Inflammatory macrophage (primary cell): ENCODE measurements around the gene MT1HL1.
"Not testable (repeated sequence)": the region's sequence is repeated elsewhere in the genome, so short reads cannot be mapped to it uniquely, and the experiment has no call there.

ENCODE experiments used
- DNase-seq, 2 donors: peaks; one replicate each; pipeline ENCODE4 v3.0.0-alpha.2; 2020 to 2022

MT1HL1 gene

DNA sequence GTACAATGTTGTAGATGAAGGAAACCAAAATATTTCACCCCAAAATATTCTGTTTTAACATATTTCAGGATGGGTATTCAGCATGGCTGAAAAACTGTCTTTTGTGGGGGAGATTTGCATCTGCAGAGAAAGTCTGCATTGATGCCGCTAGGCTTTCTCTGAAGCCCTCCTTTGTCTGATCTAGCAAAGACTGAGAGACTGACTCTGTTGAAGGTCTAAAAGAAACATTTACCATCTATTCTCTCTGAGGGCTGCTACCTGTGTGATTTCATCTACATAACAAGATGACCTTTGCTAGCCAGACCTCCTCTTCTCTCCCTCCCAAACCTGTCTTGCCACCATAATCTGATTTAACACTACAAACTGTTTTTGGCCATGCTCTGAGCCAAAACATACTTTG is 12.4 kb upstream of the MT1HL1 start:
- DNase-seq, result no peak

DNA sequence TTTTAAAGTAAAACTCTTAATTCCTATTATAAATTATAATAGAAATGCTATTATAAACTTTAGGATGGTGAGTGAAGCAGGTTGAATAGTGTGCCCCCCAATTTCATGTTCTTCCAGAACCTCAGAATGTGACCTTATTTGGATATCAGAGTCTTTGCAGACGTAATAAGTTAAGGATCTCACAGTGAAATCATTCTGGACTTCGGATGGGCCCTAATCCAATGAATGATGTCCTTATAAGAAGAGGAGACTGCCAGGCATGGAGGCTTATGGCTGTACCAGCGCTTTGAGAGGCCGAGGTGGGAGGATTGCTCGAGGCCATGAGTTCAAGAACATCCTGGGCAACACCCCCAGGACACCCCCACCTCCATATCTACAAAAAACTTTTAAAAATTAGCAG is 9.4 kb upstream of the MT1HL1 start:
- no peak for DNase-seq

DNA sequence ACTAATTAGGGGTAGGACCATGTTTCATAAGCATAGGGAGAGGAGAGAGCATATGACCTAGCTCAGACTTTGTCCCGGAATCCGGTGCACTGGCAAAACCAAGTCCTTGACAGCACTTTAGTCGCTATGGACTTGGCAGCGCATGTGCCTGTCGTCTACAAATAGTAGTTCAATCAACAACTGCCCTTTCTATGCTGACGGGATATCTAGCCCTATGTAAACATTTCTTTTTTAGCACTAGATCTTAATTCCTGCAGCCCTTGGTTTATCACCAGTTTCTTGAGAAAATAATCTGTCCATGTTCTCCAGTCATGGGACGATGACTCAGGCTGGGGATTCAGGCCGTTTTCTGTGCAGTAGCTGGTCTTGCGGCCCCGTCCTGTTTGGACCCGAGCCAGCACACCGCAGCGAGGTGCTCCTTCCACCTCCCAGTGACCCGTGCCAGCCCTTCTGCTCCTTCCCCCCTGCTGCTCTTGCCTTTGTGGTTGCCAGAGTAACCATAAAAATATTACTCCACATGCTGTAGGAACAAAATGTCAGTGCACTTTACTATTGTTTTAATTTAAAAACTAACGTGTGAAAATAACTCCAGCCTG is 8.6 kb upstream of the MT1HL1 start:
- DNase-seq, result no peak

DNA sequence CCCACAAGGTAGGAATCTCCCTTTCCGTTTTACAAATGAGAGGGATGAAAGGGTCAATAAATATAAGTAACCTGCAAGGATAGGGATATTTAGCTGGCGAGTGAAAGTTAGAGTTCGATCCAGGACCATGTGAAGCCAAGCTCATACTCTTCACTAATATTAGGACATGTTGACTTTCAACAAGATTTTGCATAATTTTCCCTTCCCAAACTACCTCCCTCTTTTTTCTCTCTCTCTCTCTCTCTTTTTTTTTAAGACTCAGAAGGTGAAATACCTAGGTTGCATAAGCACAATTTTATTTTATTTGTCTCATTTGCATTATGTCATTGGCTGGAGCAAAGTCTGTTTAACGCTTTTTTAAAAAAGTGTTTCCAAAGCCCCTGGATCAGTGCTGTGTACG is 8.1 kb upstream of the MT1HL1 start:
- no peak for DNase-seq

DNA sequence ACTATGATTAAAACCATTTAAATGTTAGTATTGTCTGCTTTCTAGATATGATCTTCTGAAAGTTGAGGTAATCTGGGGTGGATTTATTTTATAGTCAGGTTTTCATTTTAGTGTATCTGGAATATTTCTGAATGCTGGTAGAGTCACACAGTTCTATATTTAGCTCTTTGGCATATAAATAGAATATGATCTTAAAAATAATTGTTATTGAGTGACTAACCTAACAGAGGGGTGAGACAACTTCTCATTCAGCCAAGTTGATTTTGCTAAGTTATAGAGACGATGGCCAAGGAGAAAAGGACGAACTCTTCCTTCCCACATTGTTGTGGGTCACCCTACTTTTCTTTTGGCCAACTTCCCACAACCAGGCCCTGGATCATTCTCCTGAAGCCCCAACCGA is 7.2 kb upstream of the MT1HL1 start:
- DNase-seq, result no peak

DNA sequence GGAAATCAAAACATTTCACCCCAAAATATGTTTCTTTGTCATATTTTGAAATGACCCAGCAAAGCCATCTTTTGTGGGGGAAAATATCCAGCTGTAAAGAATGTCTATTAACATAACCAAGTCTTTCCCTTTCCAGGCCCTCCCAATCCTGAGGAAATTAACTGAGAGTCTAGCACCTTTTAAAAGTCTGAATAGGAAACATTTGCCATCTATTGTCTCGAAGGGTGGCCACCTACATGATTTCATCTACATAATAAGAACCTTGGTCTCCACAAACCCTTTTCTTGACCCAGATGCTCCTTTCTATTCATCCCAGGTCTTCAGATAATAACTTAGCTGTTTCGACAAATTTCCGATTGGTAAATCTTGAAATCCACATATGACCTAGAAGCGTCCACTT is 5.4 kb upstream of the MT1HL1 start:
- no peak for DNase-seq

DNA sequence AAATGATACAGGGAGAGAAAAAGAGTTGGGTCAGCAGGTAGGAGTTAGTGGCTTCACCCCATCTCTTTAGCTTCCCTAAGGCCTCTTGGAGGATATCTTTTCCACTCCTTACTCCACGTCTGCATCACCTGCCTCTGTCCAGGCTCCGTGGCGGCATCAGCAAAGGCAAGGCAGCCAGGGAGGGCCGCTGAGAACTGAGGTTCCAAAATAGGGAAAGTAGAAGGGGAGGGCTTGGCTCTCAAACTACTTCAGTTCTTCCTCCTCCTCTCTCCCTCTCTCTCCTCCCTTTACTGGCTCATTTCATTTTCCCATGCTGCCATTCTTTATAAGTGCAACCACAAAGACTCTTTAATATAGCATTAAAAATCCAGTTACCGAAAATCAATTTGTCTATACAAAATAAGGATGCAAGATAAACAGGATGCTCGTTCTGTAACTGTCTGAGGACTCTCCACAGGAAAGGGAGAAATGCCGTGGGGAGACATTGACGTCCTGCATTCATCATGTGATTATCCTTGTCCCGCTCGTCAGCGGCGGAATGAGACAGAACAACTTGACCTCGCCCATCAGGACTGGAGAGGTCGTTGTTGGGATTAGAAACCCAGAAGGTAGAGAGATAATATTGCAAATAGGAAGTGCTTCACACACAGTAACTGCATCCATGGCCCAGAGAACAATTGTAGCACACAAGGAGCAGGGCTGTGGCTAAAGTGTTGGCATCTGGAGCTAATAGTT is 3.1 kb upstream of the MT1HL1 start:
- DNase-seq, result no peak

DNA sequence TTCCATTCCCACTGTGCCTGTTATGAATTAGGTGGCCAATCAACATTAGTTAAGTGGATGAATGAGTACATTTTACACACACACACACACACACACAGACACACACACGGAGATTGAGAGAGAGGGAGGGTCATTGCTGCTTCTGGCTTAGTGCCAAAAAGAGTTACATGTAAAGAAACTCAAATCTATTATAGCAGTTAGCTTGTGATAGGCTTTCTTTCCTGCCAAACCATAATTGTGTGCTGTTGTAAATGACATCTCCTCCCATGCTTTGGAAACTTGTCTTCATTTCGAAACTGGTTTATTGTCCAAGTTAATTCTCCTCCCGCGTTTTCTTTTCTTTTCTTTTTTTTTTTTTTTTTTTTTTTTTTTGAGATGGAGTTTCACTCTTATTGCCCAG is 1.4 kb upstream of the MT1HL1 start:
- DNase-seq, result no peak

DNA sequence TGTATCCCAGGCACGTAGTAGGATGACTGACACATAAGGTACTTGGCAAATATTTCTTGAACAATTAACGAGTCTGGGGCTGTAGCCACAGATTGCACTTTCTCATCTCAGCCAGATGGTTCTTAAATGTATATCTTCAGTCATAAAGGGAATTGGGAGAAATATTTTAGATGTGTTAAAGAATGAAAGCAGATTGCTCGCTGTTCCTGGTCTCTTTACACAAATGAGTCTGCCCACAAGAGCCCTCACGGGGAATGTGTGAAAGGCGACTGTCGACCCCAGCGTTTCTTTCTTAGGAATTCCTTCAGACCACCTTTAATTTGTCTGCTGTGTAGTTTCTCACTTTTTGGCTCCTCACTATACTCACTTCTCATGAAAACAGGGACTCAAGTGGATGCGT is 725 bp downstream of the MT1HL1 start:
- no peak for DNase-seq

DNA sequence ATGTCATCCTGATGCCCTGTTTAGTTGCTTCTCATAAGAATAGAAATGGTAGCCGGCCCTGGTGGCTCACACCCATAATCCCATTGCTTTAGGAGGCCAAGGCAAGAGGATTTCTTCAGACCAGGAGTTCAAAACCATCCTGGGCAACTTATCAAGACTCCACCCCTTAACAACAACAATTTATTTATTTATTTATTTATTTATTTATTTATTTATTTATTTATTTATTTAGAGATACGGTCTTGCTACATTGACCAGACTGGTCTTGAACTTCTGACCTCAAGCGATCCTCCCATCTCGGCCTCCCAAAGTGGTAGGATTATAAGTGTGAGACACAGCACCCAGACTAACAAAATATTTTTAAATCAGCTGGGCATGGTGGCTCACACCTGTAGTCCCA is 4.0 kb downstream of the MT1HL1 start:
- DNase-seq, result no peak

DNA sequence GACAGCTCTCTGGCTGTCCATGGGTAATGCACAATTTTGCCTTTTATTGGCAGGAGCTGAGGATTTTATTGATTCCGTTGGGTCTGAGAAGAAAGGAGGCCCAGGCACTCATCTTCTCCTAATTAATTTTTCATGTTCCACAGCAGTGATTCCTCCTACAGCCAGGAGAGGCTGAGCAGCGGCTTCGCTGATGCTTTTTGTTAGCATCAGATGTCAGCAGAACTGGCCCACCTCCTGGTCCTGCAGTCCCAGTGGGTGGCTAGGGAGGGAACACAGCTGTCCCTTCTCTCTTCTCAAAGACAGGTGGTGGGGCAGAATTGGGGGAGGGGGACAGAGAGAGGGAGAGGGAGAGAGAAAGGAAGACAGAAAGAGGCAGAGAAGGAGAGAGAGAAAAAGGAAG is 5.7 kb downstream of the MT1HL1 start:
- no peak for DNase-seq

DNA sequence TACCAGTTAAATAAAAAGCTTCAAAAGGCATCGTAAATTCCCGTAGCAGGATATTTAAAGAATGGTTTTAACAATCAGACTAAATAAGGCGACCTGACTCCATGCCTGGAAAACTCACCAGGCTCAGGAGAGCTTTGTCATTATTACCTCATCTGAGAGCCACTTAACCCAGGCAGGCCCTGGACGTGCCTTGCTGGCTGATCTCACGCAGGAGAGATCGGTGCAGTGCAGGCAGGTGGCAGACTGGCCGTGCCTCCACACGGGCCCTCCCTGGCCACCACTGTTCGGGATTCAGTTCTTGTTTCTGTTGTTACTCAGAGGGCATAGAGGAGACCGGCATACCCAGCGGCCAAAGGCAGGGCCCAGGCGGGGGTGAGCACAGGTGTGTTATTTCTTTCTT is 6.4 kb downstream of the MT1HL1 start:
- no peak for DNase-seq

DNA sequence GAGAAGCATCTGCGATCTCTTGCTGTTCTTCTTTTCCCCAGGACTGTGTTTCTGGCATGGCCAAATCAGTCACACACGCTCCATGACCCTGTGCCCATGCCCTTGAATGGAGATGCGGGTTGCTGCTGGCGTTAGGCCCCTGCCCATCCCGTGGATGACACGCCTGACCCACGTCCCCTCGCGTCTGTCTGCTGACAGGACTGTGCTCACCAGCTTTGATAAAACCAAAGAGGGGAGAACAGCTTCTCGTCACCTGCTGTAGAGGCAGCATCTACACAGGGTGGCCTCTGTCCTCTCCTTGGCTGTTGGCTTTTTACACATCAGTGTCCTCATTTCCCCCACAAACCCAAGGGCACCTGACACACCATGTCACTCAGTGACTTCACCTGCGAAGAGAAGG is 6.9 kb downstream of the MT1HL1 start:
- no peak for DNase-seq

DNA sequence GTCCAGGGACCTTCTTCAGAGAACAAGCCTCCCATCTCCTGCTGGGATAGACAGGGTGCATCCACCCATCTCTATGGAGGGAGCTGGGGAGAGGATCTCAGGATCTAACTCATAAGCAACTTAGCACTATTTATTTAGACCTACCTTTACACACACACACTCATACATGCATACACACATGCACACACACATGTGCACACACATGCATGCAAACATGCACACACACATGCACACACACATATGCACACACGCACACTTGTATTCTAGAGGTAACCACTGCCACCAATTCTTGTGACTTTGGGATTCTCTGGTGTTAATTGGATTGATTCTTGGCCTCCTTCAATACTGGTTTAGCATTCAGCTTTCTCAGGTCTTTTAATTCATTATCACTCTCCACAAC is 9.8 kb downstream of the MT1HL1 start:
- no peak for DNase-seq

DNA sequence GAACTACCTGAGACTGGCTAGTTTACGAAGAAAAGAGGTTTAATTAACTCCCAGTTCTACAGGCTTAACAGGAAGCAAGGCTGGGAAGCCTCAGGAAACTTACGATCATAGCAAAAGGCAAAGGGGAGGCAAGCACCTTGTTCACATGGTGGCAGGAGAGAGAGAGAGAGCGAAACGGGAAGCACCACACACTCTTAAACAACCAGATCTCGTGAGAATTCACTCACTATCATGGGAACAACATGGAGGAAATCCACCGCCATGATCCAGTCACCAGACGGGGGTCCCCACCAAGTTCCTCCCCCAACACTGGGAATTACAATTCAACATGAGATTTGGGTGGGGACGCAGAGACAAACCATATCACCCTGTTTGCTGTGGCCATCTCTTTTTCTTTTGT is 11.8 kb downstream of the MT1HL1 start:
- DNase-seq, result no peak

DNA sequence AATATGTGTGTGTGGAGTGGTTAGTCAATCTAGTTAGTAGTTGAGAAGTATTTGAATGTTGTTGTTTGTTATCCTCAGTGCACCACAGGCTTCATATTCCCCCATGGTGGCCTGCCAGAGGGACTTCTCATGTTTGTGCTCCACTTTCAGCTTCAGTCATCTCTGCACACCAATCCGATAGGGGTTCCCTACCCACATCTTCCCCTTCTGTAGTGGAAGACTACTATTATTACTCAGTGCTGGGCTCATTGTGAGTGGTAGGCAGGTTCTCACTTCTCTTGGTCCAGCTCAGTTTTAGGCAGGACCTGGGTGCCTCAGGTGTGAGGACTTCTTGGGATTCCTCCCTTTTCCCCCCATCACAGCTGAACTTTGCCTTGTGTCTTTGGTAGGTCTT is 14.2 kb downstream of the MT1HL1 start:
- DNase-seq, result no peak

DNA sequence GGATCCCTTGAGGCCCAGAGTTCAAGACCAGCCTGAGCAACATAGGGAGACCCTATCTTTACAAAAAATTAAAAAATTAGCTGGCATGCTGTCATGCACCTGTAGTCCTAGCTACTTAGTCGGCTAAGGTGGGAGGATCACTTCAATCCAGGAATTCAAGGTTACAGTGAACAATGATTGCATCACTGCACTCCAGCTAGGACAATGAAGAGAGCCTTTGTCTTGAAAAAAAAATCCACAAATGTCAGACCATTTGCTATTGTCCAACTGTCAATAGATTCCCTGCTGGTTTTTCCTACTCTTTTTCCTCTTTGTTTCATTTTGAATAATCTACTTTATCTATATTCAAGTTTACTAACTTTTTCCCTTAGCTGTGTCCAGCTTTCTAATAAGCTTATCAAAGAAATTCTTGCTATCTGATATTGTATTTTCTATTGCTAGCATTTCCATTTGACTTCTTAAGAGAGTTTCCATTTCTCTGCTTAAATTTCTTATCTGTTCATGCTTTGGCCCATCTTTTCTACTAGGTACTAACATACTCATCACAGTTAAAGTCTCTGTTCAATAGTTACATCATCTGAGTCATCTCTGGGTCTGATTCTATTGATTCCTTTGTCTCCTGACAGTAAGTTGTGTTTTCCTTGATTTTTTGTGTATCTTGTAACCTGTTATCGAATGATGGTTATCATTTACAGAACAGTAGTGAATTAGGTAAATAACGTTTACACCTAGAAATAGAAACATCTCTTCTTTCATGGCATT is 14.8 kb downstream of the MT1HL1 start:
- no peak for DNase-seq

DNA sequence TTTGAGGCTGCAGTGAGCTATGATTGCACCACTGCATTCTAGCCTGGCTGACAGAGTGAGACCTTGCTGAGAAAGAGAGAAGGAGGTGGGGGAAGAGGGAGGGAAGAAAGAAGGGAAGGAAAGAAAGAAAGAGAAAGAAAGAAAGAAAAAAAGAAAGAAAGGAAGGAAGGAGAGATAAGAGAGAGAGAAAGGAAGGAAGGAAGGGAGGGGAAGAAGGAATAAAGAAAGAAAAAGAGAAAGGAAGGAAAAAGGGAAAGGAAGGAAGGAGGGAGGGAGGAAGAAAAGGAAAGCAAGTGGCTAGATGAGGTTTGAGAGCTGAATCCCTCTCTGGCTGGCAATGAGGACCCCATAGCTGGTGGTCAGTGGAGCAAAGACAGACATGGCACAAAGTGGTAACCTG is 20.4 kb downstream of the MT1HL1 start:
- no peak for DNase-seq

DNA sequence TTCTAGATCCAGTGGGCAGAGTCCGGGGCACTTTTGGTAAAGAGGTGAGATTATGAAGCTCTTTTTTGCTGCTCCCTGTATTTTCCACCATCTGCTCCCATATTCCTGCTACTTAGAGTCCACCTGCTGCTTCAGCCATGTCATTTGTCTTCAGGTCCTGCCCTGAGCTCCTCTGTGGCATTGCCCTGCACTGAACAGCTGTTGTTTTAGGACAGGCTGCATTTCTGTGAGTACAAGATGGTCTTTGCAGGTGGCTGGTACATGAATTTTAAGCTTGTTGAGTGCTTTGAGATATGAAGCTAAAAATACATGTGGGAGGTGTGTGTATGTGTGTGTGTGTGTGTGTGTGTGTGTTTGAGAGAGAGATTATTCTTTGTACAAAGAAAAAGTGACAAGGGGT is 21.9 kb downstream of the MT1HL1 start:
- no peak for DNase-seq

DNA sequence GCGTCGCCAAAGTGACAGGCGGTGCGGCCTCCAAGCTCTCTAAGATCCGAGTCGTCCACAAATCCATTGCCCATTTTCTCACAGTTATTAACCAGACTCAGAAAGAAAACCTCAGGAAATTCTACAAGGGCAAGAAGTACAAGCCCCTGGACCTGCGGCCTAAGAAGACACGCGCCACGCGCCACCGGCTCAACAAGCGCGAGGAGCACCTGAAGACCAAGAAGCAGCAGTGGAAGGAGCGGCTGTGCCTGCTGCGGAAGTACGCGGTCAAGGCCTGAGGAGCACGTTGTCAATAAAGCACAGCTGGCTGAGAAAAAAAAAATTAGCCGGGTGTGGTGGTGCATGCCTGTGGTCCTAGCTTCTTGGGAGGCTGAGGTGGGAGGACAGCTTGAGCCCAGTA is 22.8 kb downstream of the MT1HL1 start:
- not testable (repeated sequence) for DNase-seq

DNA sequence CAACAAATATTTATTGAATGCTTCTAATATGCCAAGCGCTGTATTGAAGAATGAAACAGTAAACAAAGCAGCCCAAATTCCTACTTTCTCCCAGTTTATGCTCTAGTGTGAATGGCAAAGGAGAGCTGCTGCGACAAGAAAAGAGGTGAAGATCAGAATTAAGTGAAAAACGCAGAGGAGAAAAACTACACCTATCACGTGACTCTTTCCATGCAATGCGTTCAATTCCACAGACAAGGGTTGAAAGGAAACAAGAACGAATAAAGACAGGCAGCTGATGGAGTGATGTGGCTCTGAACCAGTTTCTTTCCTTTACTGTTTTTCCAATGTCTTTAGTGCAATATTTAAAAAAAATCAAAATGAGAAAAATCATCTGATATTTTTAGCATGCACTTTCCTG is 23.6 kb downstream of the MT1HL1 start:
- no peak for DNase-seq

DNA sequence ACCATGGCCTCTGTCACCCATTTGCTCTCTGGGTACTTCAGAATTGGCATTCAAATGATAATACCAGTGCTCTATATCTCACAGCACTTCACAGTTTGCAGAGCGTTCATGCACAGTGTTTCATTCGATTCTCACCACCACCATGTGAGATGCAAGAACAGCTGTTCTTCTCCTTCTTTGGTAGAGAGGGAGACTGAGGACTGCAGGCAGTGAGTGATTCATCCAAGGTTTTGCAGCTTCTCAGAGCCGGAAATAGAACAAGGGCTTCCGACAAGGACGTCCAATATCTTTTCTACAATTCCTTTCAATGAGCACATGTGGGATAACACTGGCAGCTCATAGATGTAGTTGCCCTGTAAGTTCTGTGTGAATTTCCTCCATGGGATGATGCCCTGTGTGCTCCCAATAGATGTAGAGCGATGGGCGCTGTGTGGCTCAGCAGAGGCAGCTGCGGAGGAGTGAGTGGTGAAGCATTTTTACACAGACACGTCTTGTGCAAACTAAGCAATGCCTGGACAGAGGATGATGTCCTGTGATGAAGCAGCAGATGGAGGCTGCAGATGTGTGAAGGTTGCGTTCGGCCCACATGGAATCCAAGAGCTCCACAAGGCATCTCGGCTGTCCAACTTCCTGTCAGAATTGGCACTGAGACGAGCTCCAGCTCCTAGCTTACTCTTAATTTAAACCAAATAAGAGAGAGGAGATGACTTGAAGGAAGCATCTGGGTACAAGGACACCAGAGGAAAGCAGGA is 24.9 kb downstream of the MT1HL1 start:
- DNase-seq, result no peak

DNA sequence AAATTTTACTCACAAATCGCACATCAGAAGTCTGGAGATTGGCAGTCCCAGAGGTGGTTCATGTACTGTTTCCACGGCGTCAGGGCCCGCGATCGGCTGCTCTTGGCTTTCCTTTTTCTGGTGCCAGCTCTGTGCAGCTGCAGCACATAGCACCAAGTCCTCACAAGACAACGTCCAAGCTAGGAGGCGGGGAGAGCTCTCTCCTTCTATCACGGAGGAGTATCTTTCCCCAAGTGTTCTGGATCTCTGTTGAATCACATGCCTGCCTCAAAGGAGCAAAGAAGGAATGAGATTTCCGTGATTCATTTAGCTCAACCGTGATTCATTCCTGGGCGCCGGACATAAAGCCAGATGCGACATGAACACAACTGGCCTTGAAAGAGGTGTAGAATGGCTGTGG is 25.5 kb downstream of the MT1HL1 start:
- no peak for DNase-seq

DNA sequence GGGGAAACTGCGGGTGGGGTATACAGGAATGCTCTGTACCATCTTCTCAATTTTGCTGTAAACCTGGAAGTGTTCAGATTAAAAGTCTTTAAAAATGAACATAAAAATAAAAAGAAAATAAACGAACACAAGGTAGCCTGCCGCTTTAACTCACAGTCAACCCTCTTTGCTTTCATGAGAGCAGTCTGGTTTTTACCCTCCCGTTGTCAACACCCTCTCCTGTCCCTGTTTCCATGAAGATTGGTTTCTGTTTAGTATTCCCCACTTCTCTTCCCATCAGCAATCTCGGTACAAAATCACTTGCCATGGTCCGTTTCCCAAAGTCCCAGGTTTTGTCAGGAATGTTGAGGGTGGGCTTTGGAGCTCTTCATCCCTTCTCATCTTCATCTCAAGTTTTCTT is 28.8 kb downstream of the MT1HL1 start:
- DNase-seq, result no peak
